Left lobe of liver (tissue), 2 donors: ENCODE measurements around the gene ABCB6. TPM values are rescaled to one million over a fixed set of nuclear protein-coding genes. Genes with fewer than 3 reads are reported as not detected.
"Not testable (repeated sequence)": the region's sequence is repeated elsewhere in the genome, so short reads cannot be mapped to it uniquely, and the experiment has no call there.

Source experiments
- ATAC-seq: fragments of 200-7000 bp; cut with Tn5 transposase; one replicate; pipeline ENCODE4 v1.9.1; 2020; ENCODE audit warnings: mild to moderate bottlenecking, moderate library complexity
- DNase-seq: peaks from one replicate; pipeline ENCODE4 v3.0.0-alpha.2; 2020; ENCODE audit warnings: low spot score
- total RNA-seq: library from RNA; stranded (reverse); gene quantifications from one replicate; pipeline ENCODE4 v1.2.1, GENCODE V29; 2021
- donor health status: DM: no; HTN: no; CAD: no; lungs with moderate emphysema.
- donor health status: DM: no; HTN: yes; CAD: no.

Gene ABCB6
- total RNA-seq, 1 donor from 2014 or later, result 53.5 TPM

GRCh38 chr2:219214786-219215185 is 4.0 kb downstream of the ABCB6 start:
- ATAC-seq, result no peak
- no peak for DNase-seq

GRCh38 chr2:219214141-219214540 is 4.6 kb downstream of the ABCB6 start:
- no peak for DNase-seq

GRCh38 chr2:219213486-219214071 is 5.2 kb downstream of the ABCB6 start:
- DNase-seq, result no peak
- ATAC-seq, result no peak

More at GRCh38 chr2:219214141-219214540, 4.6 kb downstream of the ABCB6 start:
- no peak for ATAC-seq

- no peak for ATAC-seq
- no peak for DNase-seq
Measured at GRCh38 chr2:219213026-219213415, 5.7 kb downstream of the ABCB6 start.

GRCh38 chr2:219210886-219211362 is 7.8 kb downstream of the ABCB6 start:
- DNase-seq (no peak), ATAC-seq (no peak)

- DNase-seq, result no peak
- ATAC-seq, result no peak
Measured at GRCh38 chr2:219210196-219210885, 8.4 kb downstream of the ABCB6 start.

GRCh38 chr2:219209236-219210195 is 9.2 kb downstream of the ABCB6 start:
- ATAC-seq, result no peak
- DNase-seq, result no peak

- ATAC-seq (peak; percentile 8), DNase-seq (no peak)
Measured at GRCh38 chr2:219207884-219208740, 10.6 kb downstream of the ABCB6 start.

GRCh38 chr2:219207134-219207883 is 11.4 kb downstream of the ABCB6 start:
- DNase-seq, result peak; percentile 48
- peak; percentile 0 for ATAC-seq

- DNase-seq (peak; percentile 96), ATAC-seq (peak; percentile 90)
Measured at GRCh38 chr2:219206328-219207133, 12.2 kb downstream of the ABCB6 start, which contains the start of gene ZFAND2B. TSS of gene ZFAND2B (plus strand) at chr2:219206782. CDS start at chr2:219206988, 206 bp downstream.

- DNase-seq (no peak), ATAC-seq (no peak)
Measured at GRCh38 chr2:219205981-219206327, 12.8 kb downstream of the ABCB6 start.

- ATAC-seq, result no peak
- DNase-seq, result no peak
Measured at GRCh38 chr2:219205165-219205538, 13.6 kb downstream of the ABCB6 start.

- ATAC-seq, result no peak
Measured at GRCh38 chr2:219204425-219205164, 14.2 kb downstream of the ABCB6 start.

GRCh38 chr2:219201331-219201730 is 17.4 kb downstream of the ABCB6 start:
- not testable (repeated sequence) for ATAC-seq, DNase-seq

More at GRCh38 chr2:219204425-219205164, 14.2 kb downstream of the ABCB6 start:
- DNase-seq, result no peak

GRCh38 chr2:219200502-219201326 is 18.0 kb downstream of the ABCB6 start:
- not testable (repeated sequence) for DNase-seq, ATAC-seq

- DNase-seq, result no peak
Measured at GRCh38 chr2:219199470-219200211, 19.1 kb downstream of the ABCB6 start.

More at GRCh38 chr2:219199470-219200211, 19.1 kb downstream of the ABCB6 start:
- ATAC-seq, result no peak
